Suppressor macrophage (primary cell): ENCODE results near the gene FIGNL1.

Source experiments
- DNase-seq, 4 experiments: peaks; one replicate each; pipeline ENCODE4 v3.0.0-alpha.2; 2020 to 2022
- total RNA-seq, 17 experiments: gene quantifications; one replicate each; lab custom pipeline; 2026; ENCODE audit warnings: mixed read lengths in 6 of 17, inconsistent platforms in 3 of 17; lab: John Stamatoyannopoulos, UW

Gene FIGNL1, protein sequence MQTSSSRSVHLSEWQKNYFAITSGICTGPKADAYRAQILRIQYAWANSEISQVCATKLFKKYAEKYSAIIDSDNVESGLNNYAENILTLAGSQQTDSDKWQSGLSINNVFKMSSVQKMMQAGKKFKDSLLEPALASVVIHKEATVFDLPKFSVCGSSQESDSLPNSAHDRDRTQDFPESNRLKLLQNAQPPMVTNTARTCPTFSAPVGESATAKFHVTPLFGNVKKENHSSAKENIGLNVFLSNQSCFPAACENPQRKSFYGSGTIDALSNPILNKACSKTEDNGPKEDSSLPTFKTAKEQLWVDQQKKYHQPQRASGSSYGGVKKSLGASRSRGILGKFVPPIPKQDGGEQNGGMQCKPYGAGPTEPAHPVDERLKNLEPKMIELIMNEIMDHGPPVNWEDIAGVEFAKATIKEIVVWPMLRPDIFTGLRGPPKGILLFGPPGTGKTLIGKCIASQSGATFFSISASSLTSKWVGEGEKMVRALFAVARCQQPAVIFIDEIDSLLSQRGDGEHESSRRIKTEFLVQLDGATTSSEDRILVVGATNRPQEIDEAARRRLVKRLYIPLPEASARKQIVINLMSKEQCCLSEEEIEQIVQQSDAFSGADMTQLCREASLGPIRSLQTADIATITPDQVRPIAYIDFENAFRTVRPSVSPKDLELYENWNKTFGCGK
- total RNA-seq, result 5.7 to 33.0 (median 14.2) reads per million in 17 experiments

- peak; percentile 85 to 94 (median 89) for DNase-seq
Observed at GRCh38 chr7:50449881-50450589, at the start of gene FIGNL1. Gene FIGNL1 (minus strand): TSS chr7:50450350. CDS start chr7:50447287, 3,063 bp downstream.

GRCh38 chr7:50499092-50499491 lies 48.9 kb upstream of the FIGNL1 start:
- no peak for DNase-seq

GRCh38 chr7:50497968-50498367 lies 47.8 kb upstream of the FIGNL1 start:
- no peak for DNase-seq

GRCh38 chr7:50497068-50497642 lies 47.0 kb upstream of the FIGNL1 start:
- DNase-seq, result no peak

DNA sequence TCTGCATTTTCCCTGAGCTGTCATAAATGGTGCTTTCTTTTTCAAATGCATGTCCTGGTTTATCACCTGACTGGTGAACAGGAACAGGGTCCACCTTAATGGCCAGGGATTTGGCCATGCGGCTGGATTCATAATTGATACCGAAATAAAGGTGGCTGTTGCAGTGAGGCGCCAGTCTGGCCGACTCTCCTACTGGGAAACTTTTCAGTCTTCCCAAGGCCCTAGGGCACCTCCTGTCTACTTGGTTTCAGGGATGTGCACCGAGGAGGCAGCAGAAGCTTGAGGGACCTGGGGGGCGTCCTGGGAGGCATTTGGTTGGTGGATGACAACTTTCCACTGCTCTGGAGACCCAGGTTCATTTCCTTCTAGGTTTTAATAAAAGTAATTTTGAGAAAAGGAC lies 46.4 kb upstream of the FIGNL1 start:
- no peak for DNase-seq

DNA sequence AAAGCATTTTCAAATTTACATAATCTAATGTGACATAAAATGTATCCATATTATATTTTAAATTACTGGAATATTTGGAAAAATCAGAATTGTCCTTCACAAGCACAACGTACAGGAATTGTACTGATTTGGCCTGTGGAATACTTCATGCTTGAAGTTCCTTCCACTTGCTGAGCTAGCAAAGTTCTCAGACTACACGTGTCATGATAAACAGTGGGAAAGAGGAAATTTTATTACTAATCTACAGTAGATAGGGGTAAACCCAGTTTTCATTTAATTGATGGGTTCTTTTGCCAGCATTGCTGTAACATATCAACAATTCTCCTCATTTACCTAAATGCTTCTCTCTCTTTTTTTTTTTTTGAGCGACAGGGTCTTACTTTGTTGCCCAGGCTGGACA lies 45.6 kb upstream of the FIGNL1 start:
- DNase-seq, result no peak

DNA sequence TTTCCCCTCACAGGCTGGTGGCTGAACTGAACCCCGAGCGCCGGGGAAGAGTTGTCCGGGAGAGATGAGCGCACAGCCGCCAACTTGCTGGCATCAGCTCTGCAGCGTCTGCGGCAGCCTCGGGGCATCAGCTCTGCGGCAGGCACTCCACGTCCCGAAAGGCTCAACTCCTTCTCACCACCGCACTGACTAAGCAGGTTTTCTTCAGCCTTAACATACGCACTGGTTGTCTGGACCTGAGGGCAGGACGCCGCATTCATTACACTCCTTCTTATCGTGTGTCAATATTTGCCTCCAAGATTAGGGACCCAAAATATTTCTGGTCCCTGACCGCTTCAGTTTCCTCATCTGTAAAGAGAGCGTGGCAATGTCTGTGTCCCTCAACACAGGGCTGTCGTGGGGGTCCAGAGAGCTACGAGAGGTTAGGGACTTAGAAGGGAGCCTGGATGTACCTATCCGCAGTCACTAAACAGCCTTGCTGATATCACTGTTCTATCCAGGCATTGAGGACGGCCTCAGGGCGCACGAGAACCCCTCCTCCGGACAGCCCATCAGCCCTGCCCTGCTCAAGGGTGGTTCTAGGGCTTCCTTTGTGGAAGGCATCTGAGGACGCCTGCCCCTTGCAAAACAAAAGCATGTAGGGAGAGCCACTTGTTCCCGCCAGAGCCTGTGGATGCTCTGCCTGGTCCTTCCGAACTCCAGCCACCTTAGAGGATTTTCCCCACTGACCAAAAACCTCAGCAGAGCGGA lies 42.8 kb upstream of the FIGNL1 start:
- no peak for DNase-seq

- DNase-seq, result no peak
Observed at GRCh38 chr7:50491943-50492342, 41.8 kb upstream of the FIGNL1 start.

- no peak for DNase-seq
Observed at GRCh38 chr7:50491209-50491608, 41.1 kb upstream of the FIGNL1 start.

DNA sequence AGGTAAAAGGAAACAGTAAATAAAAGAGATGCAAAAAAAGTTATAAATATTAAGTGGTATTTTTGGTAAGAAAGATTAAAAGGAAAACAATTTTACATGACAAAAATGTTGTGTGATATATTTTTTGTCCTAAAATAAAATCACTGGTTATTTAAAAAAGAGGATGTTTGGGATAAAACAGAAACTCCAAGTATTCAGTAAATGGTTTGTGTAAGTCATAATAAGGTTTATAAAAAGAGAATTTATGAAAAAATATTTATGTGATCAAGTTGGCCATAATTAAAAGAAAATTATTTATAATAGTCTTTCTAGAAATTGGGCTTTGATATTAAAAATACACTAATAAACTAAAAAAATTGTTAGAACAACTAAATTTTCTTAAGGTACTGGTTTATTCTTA lies 38.2 kb upstream of the FIGNL1 start:
- DNase-seq, result no peak

- DNase-seq, result no peak
Observed at GRCh38 chr7:50486512-50486911, 36.4 kb upstream of the FIGNL1 start.

- DNase-seq, result no peak
Observed at GRCh38 chr7:50481867-50482266, 31.7 kb upstream of the FIGNL1 start.

DNA sequence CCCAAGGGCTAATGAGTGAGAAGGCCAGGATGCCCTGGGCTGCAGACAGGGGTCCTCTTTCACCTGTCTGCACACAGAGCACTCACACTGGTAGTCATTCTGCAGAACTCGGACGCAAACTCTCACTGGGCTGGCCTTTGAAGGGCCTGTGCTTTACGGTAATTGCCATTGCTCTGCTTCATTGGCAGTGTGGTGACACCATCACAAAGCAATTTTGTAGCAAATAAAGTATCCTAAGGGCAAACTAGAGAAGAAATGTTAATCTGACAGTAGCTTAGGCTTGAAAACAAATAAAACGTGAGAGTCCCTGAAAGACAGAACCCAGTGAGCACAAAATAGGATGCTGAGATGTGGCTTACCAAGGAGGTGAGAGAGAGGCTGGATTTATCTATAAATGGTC lies 30.6 kb upstream of the FIGNL1 start:
- no peak for DNase-seq

DNA sequence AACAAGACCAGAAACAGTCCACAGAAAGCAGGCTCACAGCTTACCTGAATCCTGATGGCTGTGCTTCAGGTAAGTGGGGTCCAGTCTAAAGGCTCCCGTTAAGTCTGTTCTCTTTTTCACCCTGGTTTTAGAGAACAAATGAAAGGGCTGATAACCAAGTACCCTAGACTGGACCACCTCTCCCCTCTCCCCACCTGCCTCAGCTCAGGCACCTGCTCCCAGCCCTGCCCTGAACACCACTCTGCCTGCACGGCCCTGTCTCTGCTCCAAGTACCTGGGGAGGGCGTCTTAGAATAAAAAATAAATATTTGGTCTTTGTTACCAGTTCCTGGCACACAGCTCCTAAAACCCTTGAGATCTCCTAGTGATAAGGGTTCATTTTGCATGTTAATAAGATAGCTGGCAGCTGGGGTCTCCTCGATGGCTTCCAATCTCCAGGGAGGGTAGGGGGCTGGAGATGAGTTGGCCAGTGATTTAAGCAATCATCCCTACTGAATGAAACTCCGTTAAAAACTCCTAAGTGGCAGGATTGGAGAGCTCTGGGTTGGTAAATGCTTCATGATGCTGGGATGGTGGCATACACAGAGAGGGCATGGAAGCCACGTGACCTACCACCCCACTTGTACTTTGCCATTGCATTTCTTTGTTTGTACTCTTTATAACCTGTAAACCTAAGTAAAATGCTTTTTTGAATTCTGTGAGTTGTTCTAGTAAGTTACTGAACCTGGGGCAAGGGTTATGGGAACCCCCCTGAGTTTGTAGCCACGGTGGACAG lies 29.8 kb upstream of the FIGNL1 start:
- no peak for DNase-seq

GRCh38 chr7:50477640-50478039 lies 27.5 kb upstream of the FIGNL1 start:
- no peak for DNase-seq

- no peak for DNase-seq
Observed at GRCh38 chr7:50476953-50477625, 26.9 kb upstream of the FIGNL1 start.

DNA sequence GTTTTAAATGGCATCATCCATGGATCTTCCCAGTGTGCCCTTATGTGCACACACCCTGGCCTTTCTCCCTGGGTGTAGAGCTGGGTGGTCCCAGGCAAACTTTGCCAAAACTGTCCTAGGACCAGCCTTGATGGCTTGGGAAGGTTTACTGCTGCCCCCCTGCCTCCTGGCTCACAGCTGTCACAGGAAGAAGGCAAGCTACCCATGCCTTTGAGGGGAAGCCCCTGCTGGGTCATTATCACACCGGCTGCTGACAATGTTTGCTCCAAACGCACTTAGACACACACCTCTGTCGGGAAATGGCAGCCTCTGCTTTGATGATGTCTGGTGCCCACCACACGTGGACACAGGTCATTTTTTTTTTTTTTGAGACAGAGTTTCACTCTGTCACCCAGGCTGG lies 25.2 kb upstream of the FIGNL1 start:
- no peak for DNase-seq

GRCh38 chr7:50474382-50475160 lies 24.4 kb upstream of the FIGNL1 start:
- DNase-seq, result no peak

DNA sequence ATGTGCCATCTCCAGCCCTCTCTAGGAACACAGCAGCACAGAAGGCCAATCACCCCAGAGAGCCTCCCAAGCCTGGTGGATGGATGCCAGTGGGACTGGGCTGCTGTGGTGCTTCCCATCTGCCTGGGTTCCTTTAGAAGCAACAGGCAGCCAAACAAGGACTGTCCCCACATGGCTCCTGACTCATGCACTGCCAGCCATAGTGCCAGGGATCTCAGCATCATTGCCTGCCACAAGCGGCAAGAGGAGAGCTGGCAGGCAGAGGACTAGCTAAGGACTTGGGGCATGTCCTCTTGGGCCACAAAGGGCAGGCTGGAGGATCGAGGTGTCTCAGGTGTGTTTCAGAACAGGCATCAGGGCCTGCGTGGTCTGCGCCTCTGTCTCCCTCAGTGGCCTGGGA lies 23.4 kb upstream of the FIGNL1 start:
- DNase-seq, result no peak

DNA sequence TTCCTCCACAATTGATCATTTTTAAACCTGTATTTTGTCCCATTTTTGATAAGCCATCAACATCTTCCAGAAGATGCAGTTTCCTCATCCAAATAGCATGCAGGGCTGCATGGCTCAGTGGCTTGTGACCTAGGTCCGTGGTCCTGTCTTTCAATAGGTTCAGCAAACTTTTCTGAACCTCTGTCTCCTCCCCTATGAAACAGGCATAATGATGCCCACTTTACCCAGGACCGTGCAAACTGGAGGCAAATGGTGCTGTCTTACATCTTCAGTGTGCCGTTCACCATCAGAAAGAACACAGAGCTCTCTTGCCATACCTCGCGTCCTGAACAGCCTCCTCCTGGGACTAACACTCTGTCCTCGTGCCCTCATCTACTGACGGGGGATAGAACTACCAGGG lies 22.3 kb upstream of the FIGNL1 start:
- DNase-seq, result no peak
